GM18526 (cell line): ENCODE data around the gene GLT8D1.

ENCODE experiments used
- POLR2A ChIP-seq: IDR thresholded peaks from 3 replicates; pipeline ENCODE4 v1.6.1; 2011; ENCODE audit not compliant: insufficient read length; ENCODE audit errors: extremely low read depth

Gene GLT8D1

GRCh38 chr3:52655895-52656294 lies 49.7 kb downstream of the GLT8D1 start:
- no peak for TF ChIP-seq POLR2A

DNA sequence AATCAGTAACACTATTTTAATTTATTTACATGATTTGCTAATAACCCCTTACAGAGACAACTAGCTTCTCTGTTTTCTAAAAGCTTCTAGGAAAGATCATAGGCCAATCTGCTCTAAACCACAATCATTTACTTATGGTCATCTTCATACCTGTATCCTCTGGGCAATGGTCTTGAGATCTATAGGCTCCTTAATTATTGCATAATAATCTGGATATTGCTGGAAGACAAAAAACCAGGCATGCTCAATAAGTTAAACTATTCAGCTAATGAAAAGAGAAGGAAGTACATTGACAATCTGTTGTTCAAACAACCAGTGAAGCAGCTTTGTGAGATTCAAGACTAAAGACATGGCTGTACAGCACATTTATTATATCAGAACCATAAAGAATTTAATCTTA lies 54.0 kb downstream of the GLT8D1 start:
- no peak for TF ChIP-seq POLR2A

- no peak for TF ChIP-seq POLR2A
Measured at GRCh38 chr3:52650439-52650838, 55.2 kb downstream of the GLT8D1 start.

DNA sequence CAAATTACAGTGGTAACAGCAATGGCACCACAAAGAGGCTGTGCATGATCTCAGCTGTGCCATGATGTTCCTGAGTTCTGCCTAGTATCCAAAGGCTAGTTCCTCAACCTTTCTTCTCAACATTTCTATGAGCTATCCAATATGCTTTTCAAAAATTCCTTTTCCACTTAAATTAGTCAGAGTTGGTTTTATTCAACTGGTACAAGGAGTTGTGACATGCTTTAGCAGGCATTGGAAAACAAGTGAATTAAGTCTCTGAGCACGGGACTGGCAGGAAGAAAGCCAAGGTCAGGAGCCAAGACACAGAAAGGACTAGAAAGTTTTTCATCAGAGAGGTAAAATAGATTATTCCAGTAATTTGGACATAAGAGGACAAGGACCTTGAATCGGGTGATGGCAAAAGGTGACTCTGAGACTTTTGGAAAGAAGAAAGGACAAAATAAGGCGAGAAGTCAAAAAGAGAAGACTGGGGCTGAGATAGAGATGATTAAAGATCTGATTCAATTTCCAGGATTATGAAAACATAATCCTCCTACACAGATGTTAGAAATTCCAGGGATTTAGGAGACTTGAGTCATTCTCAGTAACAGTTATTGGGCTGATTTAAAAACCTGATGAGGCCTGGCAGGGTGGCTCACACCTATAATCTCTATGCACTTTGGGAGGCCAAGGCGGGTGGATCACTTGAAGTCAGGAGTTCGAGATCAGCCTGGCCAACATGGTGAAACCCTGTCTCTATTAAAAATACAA lies 56.0 kb downstream of the GLT8D1 start:
- TF ChIP-seq POLR2A: no peak

GRCh38 chr3:52645549-52645948 lies 60.0 kb downstream of the GLT8D1 start:
- TF ChIP-seq POLR2A: no peak
